Liver (tissue), 9 donors: ENCODE measurements around the gene CD80. TPM values are rescaled to one million over a fixed set of nuclear protein-coding genes. Genes with fewer than 3 reads are reported as not detected.

Experiments used
- DNase-seq: peaks from one replicate; pipeline ENCODE4 v3.0.0-alpha.2; 2017; ENCODE audit warnings: low spot score
- H3K27ac ChIP-seq, 2 donors: one replicate each; pipeline ENCODE4 v1.7.0; 2013; ENCODE audit warnings: inconsistent platforms in 2 of 2, low read length in 2 of 2, control low read depth in 1 of 2, low read depth in 1 of 2, mild to moderate bottlenecking in 1 of 2
- H3K27me3 ChIP-seq, 4 donors: one replicate each; pipeline versions ENCODE4 v1.6.1 to v1.7.0; 2013; ENCODE audit warnings: low read length in 3 of 4, inconsistent platforms in 1 of 4, mild to moderate bottlenecking in 1 of 4, moderate library complexity in 1 of 4; ENCODE audit not compliant: control insufficient read depth in 4 of 4, insufficient read depth in 4 of 4
- H3K36me3 ChIP-seq, 4 donors: one replicate each; pipeline versions ENCODE4 v1.6.1 to v1.7.0; 2013; ENCODE audit warnings: low read length in 3 of 4, mild to moderate bottlenecking in 3 of 4, low read depth in 1 of 4, moderate library complexity in 1 of 4; ENCODE audit not compliant: control insufficient read depth in 4 of 4, insufficient read depth in 3 of 4
- H3K4me1 ChIP-seq, 4 donors: one replicate each; pipeline versions ENCODE4 v1.6.1 to v1.7.0; 2013; ENCODE audit warnings: low read length in 3 of 4, mild to moderate bottlenecking in 3 of 4, moderate library complexity in 1 of 4; ENCODE audit not compliant: control insufficient read depth in 4 of 4, insufficient read depth in 4 of 4
- H3K4me3 ChIP-seq, 3 donors: one replicate each; pipeline versions ENCODE4 v1.6.1 to v1.7.0; 2013; ENCODE audit warnings: low read length in 3 of 3, control low read depth in 1 of 3, low read depth in 1 of 3, mild to moderate bottlenecking in 1 of 3
- H3K9ac ChIP-seq, 2 donors: one replicate each; pipeline ENCODE4 v1.7.0; 2013; ENCODE audit warnings: low read length in 2 of 2, mild to moderate bottlenecking in 2 of 2, moderate library complexity in 2 of 2, control low read depth in 1 of 2, low read depth in 1 of 2
- H3K9me3 ChIP-seq, 4 donors: one replicate each; pipeline versions ENCODE4 v1.6.1 to v1.7.0; 2013; ENCODE audit warnings: low read length in 3 of 4; ENCODE audit not compliant: control insufficient read depth in 4 of 4
- CTCF ChIP-seq: fragments of 150-350 bp; IDR thresholded peaks from 2 replicates; pipeline ENCODE4 v1.5.1; 2017; ENCODE audit warnings: improper control_type of control experiment, low read depth, low read length; ENCODE audit not compliant: missing input control
- EGR1 ChIP-seq, 2 donors: IDR thresholded peaks; 2 replicates each; pipeline ENCODE4 v1.6.1; 2016 to 2018; ENCODE audit warnings: antibody characterized with exemption in 2 of 2, low read depth in 2 of 2
- FOXA2 ChIP-seq: IDR thresholded peaks from 2 replicates; pipeline ENCODE4 v1.6.1; 2016; ENCODE audit warnings: antibody characterized with exemption
- GABPA ChIP-seq, 2 donors: IDR thresholded peaks in 1 of 2; conservative IDR thresholded peaks in 1 of 2; 2 replicates each; pipeline ENCODE4 v1.6.1; 2016; ENCODE audit warnings: antibody characterized with exemption in 2 of 2, mild to moderate bottlenecking in 1 of 2, moderate library complexity in 1 of 2
- HNF4G ChIP-seq: IDR thresholded peaks from 2 replicates; pipeline ENCODE4 v1.6.1; 2016; ENCODE audit warnings: antibody characterized with exemption
- JUND ChIP-seq, 2 donors: IDR thresholded peaks; 2 replicates each; pipeline ENCODE4 v1.6.1; 2016; ENCODE audit warnings: antibody characterized with exemption in 2 of 2
- NR2F2 ChIP-seq: IDR thresholded peaks from 2 replicates; pipeline ENCODE4 v1.6.1; 2016; ENCODE audit warnings: antibody characterized with exemption
- SP1 ChIP-seq: IDR thresholded peaks from 2 replicates; pipeline ENCODE4 v1.6.1; 2018; ENCODE audit warnings: antibody characterized with exemption, mild to moderate bottlenecking
- TAF1 ChIP-seq: conservative IDR thresholded peaks from 2 replicates; pipeline ENCODE4 v1.6.1; 2016; ENCODE audit warnings: antibody characterized with exemption, mild to moderate bottlenecking
- ZBTB33 ChIP-seq: IDR thresholded peaks from 2 replicates; pipeline ENCODE4 v1.6.1; 2016; ENCODE audit warnings: antibody characterized with exemption
- WGBS: extraction: QIAGEN DNeasy Blood & Tissue Kit; methylation state at CpG from one replicate; pipeline ENCODE4 v1.1.7; 2013; 5-methylcytosine and 5-hydroxymethylcytosine counted together
- polyA plus RNA-seq, 2 donors: library from polyadenylated mRNA; stranded (reverse) in 1 of 2; unstranded in 1 of 2; fragments of 200-250 nt in 1 of 2; fragments of >200 nt in 1 of 2; fragmentation: Nextera tagmentation in 1 of 2; extraction: Ambion mirVana in 1 of 2; gene quantifications; one replicate each; pipeline versions ENCODE4 v1.2.1 to v1.2.3, GENCODE V29; 2013 to 2015
- total RNA-seq, 2 donors: library from RNA; depleted of rRNA; stranded (reverse); fragments of >200 nt; gene quantifications; one replicate each; pipeline ENCODE4 v1.2.3, GENCODE V29; 2014
- TF ChIP-seq, protein P1 (sequence below): IDR thresholded peaks from 2 replicates; pipeline ENCODE4 v1.6.1; 2016; ENCODE audit warnings: antibody characterized with exemption, mild to moderate bottlenecking
- donor health status: healthy.
- donor health status: healthy.
- donor health status: healthy.
- donor health status: healthy.
- donor health status: healthy.

Gene CD80
- total and polyA plus RNA-seq, 4 donors: 0.21 to 1.5 (median 0.61) TPM

GRCh38 chr3:119588112-119588511, 28.7 kb upstream of the CD80 start:
- H3K9ac ChIP-seq: no peak overlapping the region
- H3K4me3 ChIP-seq: no peak overlapping the region
- no peaks in the 10 kb centered on the region for H3K27me3 ChIP-seq
- TF ChIP-seq SP1 (no peak), CTCF (no peak)
- no peaks in the 10 kb centered on the region for H3K4me1 ChIP-seq
- no peak overlapping the region for H3K27ac ChIP-seq
- WGBS: 76% methylated on average over 3 of the region's 3 CpGs
- H3K9me3 ChIP-seq: no peaks in the 10 kb centered on the region
- H3K36me3 ChIP-seq: no peaks in the 10 kb centered on the region
- no peak for DNase-seq

- no peak for TF ChIP-seq GABPA (IDR thresholded peaks at IDR 0.05 in 1 of 2, conservative IDR thresholded peaks at IDR 0.05 in 1 of 2)
- TF ChIP-seq FOXA2: no peak
- no peak for TF ChIP-seq TAF1
- TF ChIP-seq NR2F2: no peak
- no peak for TF ChIP-seq JUND (IDR thresholded peaks at IDR 0.05)
- TF ChIP-seq, protein P1, sequence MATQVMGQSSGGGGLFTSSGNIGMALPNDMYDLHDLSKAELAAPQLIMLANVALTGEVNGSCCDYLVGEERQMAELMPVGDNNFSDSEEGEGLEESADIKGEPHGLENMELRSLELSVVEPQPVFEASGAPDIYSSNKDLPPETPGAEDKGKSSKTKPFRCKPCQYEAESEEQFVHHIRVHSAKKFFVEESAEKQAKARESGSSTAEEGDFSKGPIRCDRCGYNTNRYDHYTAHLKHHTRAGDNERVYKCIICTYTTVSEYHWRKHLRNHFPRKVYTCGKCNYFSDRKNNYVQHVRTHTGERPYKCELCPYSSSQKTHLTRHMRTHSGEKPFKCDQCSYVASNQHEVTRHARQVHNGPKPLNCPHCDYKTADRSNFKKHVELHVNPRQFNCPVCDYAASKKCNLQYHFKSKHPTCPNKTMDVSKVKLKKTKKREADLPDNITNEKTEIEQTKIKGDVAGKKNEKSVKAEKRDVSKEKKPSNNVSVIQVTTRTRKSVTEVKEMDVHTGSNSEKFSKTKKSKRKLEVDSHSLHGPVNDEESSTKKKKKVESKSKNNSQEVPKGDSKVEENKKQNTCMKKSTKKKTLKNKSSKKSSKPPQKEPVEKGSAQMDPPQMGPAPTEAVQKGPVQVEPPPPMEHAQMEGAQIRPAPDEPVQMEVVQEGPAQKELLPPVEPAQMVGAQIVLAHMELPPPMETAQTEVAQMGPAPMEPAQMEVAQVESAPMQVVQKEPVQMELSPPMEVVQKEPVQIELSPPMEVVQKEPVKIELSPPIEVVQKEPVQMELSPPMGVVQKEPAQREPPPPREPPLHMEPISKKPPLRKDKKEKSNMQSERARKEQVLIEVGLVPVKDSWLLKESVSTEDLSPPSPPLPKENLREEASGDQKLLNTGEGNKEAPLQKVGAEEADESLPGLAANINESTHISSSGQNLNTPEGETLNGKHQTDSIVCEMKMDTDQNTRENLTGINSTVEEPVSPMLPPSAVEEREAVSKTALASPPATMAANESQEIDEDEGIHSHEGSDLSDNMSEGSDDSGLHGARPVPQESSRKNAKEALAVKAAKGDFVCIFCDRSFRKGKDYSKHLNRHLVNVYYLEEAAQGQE: no peak
- no peak for TF ChIP-seq ZBTB33
- TF ChIP-seq CTCF: no peak
- no peak for TF ChIP-seq EGR1 (IDR thresholded peaks at IDR 0.05; ENCODE audit: low read depth in 2 of 2)
- TF ChIP-seq HNF4G: no peak
- no peaks in the 10 kb centered on the region for H3K4me1 ChIP-seq
- no peaks in the 10 kb centered on the region for H3K27me3 ChIP-seq
- no peak overlapping the region for H3K9ac ChIP-seq
- H3K4me3 ChIP-seq: no peak overlapping the region
- no peak overlapping the region for H3K27ac ChIP-seq
- no peak for DNase-seq
- no peaks in the 10 kb centered on the region for H3K36me3 ChIP-seq
- H3K9me3 ChIP-seq: no peaks in the 10 kb centered on the region
- WGBS: 84% methylated on average over 3 of the region's 3 CpGs
Observed at GRCh38 chr3:119586733-119587172, 27.3 kb upstream of the CD80 start.
